ENCODE measurements around the gene FGF22.

The FGF22 gene

GRCh38 chr19:644789-645188, 5.1 kb downstream of the FGF22 start:
- no peak for DNase-seq

DNA sequence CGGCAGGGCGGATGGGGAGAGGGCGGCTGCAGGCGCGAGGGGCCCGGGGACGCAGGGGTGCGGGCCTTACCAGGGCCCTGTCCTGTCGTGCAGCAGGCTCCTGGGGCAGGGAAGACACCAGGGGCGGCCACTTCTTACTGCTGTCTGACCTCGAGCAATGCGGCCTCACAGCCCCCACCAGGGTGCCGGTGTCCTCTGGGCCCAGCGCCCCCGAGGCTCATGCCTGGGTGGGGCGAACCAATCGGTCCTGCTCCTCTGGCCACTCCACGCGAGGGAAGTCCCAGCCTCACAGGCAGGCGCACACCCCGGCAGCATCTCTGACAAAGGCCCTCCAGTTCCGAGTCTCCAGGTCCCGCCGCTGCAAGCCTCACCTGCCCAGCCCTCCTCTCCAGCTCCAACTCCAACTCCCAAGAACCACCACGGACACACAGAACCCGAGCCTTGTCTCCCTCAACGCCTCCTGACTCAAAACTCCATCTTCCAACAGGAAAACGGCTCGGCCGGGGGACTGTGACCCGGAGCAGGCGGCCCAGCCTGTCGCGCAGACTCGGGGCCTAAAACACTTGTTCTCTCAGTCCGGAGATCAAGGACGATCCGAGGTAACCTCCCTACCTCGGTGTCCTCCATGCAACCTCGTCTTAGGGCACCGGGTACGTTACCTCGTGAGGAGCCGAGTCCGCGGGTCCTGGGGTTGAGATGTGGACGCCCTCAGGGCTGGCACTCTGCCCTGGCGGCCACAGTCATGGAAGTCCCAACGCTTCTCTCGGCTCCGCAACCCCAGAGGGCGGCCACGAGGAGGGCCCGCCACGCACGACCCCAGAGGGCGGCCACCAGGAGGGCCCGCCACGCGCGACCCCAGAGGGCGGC, 6.5 kb downstream of the FGF22 start:
- DNase-seq: no peak

- no peak for DNase-seq
These were observed 7.3 kb downstream of the FGF22 start for GRCh38 chr19:646779-647565.

DNA sequence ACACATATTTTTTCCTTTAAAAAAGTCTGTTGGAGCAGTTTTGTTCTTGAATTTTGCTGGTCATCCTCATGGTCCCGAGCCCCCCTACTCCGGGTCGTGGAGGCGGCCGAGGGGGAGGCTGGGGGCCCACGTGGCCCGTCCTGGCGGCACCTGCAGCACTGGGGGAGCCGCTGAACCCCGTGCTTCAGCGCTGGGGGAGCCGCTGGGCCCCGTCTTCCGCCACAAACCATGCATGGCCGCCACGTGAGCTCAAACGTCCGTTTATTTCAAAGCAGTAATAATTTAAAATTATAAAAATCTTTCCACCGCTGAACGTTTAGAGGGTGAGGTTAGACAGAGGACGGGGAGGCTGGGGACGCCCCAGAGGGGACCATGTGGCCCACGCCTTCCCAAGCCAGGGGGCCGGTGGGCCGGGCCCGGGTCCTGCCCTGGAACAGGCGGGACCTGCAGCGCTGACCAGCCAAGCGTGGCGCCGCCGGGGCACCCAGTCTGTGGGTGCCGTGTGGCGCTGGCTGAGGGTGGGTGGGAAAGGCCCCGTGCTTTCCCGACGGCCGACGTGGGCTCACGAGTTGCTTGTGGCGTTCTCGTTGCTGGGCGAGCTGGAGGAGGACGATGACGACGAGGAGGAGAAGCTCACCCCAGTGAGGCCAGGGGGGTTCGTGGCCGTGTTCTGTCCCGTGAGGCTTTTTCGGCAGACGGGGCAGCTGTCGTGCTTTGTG, 8.0 kb downstream of the FGF22 start:
- DNase-seq: no peak

- no peak for DNase-seq
These were observed 8.6 kb downstream of the FGF22 start for GRCh38 chr19:648305-648704.

DNA sequence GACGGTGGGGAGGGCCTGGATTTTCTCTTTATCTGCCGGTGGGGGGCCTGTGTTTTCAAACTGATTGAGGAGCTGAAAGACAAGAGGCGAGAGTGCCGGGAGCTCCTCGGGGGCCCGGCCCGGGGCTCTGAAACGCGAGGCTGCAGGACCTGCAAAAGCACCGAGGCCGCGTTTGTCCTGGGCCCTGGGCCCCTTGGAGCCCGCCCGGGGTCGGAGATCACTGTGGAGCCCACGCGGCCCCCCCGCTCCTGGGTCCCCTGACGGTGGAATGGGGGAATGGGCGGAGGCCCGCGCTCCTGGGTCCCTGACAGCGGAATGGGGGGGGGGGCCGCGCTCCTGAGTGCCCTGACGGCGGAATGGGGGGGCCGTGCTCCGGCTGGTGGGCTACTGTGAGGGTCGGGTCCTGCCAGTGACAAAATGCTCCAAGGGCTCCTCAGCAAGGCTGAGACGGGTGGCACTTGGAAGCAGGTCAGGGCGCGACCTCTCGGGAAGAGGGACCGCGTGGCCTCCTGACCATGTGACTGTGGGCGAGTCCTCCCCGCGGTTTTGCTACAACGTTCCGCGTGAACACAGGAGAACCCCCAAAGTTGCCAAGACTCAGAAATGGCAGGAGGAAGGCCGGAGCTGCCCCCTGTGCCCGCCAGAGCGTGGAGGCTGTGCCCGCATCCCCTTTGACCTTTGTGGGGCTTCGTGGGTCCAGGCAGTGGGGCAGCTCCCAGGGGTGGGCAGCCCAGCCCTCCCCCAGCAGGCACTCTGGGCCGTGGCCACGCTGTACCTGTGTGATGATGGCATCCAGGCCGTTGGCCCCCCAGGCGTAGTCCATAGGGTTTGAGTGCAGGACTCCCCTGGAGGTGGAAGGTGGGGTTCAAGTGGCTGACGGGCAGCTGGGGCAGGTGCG, 9.5 kb downstream of the FGF22 start:
- DNase-seq: no peak

- DNase-seq: no peak
These were observed 10.4 kb downstream of the FGF22 start for GRCh38 chr19:650121-650520.

DNA sequence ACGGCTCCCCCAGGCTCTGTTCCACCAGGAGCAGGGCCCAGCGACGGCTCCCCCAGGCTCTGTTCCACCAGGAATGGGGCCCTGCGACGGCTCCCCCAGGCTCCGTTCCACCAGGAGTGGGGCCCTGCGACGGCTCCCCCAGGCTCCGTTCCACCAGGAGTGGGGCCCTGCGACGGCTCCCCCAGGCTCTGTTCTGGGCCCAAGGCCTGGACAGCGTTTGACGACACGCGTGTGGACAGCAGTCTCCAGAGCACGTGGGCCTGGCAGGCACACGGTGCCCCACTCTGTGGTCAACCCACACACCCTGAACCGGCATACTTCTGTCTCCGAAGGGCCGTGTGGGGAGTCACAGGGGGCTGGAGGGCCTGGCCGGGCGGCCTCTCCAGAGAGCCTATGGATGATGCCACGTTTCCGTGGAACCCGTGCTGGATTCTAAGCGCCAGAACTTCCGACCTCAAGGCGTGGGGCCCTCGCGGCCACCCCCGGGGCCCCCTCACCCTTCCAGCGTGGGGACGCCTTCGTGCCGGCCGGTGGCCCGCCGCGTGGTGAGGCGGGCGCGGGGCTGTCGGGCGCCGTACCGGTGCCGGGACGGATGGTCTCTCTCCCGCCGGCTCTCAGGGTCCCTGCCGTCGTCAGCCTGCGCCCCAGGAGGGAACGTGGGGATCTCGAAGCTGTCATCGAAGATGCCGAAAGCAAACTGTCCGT, 11.6 kb downstream of the FGF22 start:
- no peak for DNase-seq

GRCh38 chr19:651991-652390, 12.3 kb downstream of the FGF22 start:
- no peak for DNase-seq

DNA sequence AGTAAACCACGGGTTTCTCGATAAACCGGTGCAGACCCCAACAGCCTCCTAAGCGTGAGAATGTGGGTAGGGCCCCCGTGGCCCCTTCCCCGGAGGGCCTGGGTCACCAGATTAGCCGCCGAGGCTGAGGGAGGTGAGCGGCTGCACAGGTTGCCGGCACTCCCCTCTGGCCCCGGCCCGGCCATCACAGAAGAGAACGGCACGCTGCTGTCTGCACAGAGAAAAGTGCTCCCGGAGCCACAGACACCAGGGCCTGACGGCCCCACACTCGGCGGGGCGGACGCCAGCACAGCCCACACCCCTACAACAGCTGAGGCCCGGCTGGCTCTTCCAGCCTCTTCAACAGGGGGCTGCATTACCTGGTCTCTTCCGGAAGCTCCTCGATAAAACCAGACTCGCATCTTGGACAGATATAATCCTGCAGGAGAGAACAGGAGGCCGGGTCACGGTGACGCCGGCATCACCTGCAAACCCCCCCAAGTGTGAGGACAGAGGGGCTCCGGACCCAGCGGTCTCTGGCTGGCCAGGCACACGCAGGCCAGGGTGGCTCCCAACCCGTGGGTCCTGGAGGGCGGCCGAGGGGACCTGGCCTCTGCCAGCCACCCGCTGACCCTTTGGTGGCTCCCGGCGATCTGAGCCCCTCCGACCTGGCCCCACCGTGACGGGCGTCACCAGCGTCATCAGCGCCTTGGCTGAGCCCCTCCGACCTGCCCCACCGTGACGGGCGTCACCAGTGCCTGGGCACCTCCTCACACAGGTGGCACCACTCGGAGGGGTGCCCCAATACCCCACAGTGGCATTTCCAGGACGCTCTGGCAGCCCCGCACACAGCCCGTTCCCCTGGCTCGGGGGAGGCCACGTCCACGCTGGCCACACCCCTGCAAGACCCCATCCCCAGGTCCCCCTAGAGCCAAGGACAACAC, 13.0 kb downstream of the FGF22 start:
- no peak for DNase-seq

- no peak for DNase-seq
These were observed 13.7 kb downstream of the FGF22 start for GRCh38 chr19:653425-653824.

- no peak for DNase-seq
These were observed 16.0 kb downstream of the FGF22 start for GRCh38 chr19:655691-656090.

GRCh38 chr19:656751-657559, 17.3 kb downstream of the FGF22 start:
- no peak for DNase-seq

DNA sequence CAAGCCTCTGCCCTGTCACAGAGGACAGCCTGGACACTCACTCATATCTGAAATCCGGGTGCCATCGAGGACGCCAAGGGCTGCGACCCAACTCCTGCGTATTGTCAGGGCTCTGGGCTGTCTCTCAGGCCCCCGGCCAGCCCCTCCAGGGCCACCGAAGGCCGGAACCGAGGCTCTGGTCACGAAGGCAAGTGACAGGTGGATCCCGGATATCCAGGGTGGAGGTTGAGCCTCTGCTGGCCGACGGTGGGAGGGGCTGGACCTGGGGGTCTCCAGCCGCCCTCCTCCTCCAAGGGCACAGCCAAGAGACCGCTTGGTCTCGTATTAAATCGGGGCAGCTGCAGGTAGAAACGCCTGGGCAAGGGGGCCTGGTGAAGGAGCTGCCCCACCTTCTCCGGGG, 17.9 kb downstream of the FGF22 start:
- DNase-seq: no peak

DNA sequence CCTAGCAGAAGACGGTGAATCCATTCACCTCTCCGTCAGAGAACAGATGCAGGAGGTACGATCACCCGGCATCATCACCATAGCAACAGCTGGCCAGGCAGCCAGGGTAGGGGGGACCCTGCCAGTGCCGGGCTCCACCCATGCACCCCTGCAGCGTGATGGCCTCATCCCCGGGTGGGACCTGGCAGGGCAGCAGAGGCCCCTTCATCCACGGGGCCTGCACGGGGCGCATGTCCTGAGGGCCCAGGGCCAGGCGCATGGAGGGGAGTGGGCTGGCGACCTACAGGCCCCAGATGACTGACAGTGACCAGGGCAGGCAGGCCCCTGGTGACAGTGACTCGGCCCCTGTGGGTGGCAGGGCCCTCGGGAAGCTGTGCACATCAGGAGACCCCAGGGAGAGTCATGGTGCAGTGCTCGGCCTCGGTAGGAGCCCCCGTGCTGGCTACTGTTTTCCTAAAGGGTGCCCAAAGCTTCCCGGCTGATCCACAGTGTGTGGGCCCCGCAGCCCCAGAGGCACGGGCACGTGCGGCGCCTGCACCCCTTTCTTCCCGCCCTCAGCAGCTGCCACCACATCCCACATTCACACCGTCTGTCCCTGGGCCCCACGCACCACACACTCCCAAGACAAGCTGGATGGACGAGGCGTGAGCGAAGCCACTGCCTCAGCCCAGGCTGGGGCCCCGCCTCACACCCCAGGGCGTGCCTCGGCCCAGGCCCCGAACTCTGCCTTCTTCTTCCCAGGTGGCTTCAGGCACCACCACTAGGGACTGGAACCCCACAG, 18.6 kb downstream of the FGF22 start:
- DNase-seq: no peak

- peak; percentile 76 for DNase-seq
These were observed 19.5 kb downstream of the FGF22 start for GRCh38 chr19:658916-659839.

DNA sequence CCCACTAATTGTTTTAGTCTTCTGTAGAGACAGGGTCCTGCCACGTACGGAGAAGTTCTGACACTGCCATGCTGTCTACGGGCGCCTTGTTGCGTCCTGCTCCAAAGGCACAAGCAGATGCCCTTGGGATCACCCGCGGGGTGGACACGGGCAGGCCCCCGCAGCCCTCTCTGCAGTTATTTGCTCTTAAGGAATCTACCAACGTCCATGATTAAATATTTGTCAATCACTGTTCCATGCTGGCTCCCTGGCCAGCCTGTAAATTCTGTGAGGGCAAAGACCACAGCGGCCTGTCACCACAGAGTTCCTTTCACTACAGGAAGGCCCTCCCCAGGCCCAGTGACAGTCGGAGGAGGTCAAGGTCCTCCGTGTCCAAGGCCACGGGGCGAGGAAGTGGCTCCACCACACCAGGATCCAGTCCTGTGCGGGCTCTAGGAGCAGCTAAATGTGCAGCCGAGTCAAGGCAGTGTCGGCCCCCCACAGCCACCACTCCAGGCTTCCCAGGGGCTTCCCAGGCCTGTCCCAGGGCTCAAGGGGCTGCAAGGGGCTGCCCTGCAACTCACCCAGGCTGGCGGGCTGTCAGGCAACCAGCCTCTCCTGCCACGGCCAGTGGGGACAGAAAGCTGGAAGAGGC, 21.2 kb downstream of the FGF22 start:
- DNase-seq: no peak

Data from CD4-positive, alpha-beta T cell treated with Interleukin-17A for 1 hour (primary cell).